H9 (cell line): ENCODE results near the gene OR2AE1. TPM values are rescaled to one million over a fixed set of nuclear protein-coding genes. Genes with fewer than 3 reads are reported as not detected.

Experiments
- DNase-seq: peaks from one replicate; pipeline ENCODE4 v3.0.0-alpha.2; 2017
- H2AFZ ChIP-seq: one replicate; pipeline ENCODE4 v1.6.1; 2013; ENCODE audit warnings: mild to moderate bottlenecking, low read length, control low read depth, moderate library complexity
- H2AK5ac ChIP-seq: 2 replicates; pipeline ENCODE4 v1.6.1; 2013; ENCODE audit warnings: low read length, control low read depth, mixed read lengths; ENCODE audit not compliant: insufficient read length
- H2BK120ac ChIP-seq: one replicate; pipeline ENCODE4 v1.6.1; 2013; ENCODE audit warnings: low read depth, mild to moderate bottlenecking, low read length, control low read depth, inconsistent platforms; ENCODE audit not compliant: poor library complexity, severe bottlenecking
- H2BK12ac ChIP-seq: 2 replicates; pipeline ENCODE4 v1.6.1; 2013; ENCODE audit warnings: low read length, control low read depth, mixed read lengths, low read depth; ENCODE audit not compliant: insufficient read length
- H2BK15ac ChIP-seq: 2 replicates; pipeline ENCODE4 v1.6.1; 2013; ENCODE audit warnings: low read depth, low read length, control low read depth
- H2BK20ac ChIP-seq: one replicate; pipeline ENCODE4 v1.6.1; 2013; ENCODE audit warnings: low read depth, mild to moderate bottlenecking, low read length, control low read depth, inconsistent platforms; ENCODE audit not compliant: poor library complexity, severe bottlenecking
- H2BK5ac ChIP-seq: 2 replicates; pipeline ENCODE4 v1.6.1; 2013; ENCODE audit warnings: low read length, control low read depth, mixed read lengths; ENCODE audit not compliant: insufficient read length
- H3K14ac ChIP-seq: 2 replicates; pipeline ENCODE4 v1.6.1; 2013; ENCODE audit warnings: low read length, control low read depth; ENCODE audit not compliant: insufficient read depth
- H3K18ac ChIP-seq: 2 replicates; pipeline ENCODE4 v1.6.1; 2013; ENCODE audit warnings: low read depth, mild to moderate bottlenecking, mixed read lengths, low read length, control low read depth; ENCODE audit not compliant: insufficient read length
- H3K23ac ChIP-seq: 2 replicates; pipeline ENCODE4 v1.6.1; 2013; ENCODE audit warnings: low read length, control low read depth, mixed read lengths, low read depth; ENCODE audit not compliant: insufficient read length
- H3K23me2 ChIP-seq: 2 replicates; pipeline ENCODE4 v1.6.1; 2013; ENCODE audit warnings: low read depth, mild to moderate bottlenecking, mixed read lengths, low read length, control low read depth; ENCODE audit not compliant: insufficient read length, poor library complexity, severe bottlenecking
- H3K27ac ChIP-seq: 2 replicates; pipeline ENCODE4 v1.5.1; 2013; ENCODE audit warnings: low read length, control low read depth, mixed read lengths, low read depth; ENCODE audit not compliant: insufficient read length
- H3K27me3 ChIP-seq: 2 replicates; pipeline ENCODE4 v1.6.1; 2013; ENCODE audit warnings: low read length, control low read depth, inconsistent platforms; ENCODE audit not compliant: insufficient read depth
- H3K4ac ChIP-seq: 2 replicates; pipeline ENCODE4 v1.6.1; 2013; ENCODE audit warnings: low read depth, mild to moderate bottlenecking, control low read depth, inconsistent platforms, low read length, moderate library complexity
- H3K4me1 ChIP-seq: 2 replicates; pipeline ENCODE4 v1.6.1; 2013; ENCODE audit warnings: low read length, control low read depth, inconsistent platforms; ENCODE audit not compliant: insufficient read depth
- H3K4me2 ChIP-seq: 2 replicates; pipeline ENCODE4 v1.6.1; 2013; ENCODE audit warnings: low read length, control low read depth, mixed read lengths; ENCODE audit not compliant: insufficient read length, insufficient read depth
- H3K56ac ChIP-seq: 2 replicates; pipeline ENCODE4 v1.6.1; 2013; ENCODE audit warnings: low read depth, mild to moderate bottlenecking, mixed read lengths, low read length, control low read depth; ENCODE audit not compliant: insufficient read length
- H3K79me1 ChIP-seq: 2 replicates; pipeline ENCODE4 v1.6.1; 2013; ENCODE audit warnings: low read depth, mild to moderate bottlenecking, moderate library complexity, low read length, control low read depth, inconsistent platforms; ENCODE audit not compliant: insufficient read depth, poor library complexity, severe bottlenecking
- H3K79me2 ChIP-seq: 2 replicates; pipeline ENCODE4 v1.6.1; 2013; ENCODE audit warnings: low read length, control low read depth, inconsistent platforms; ENCODE audit not compliant: insufficient read depth
- H3K9ac ChIP-seq: 2 replicates; pipeline ENCODE4 v1.6.1; 2013; ENCODE audit warnings: low read length, control low read depth, mixed read lengths; ENCODE audit not compliant: insufficient read length; ENCODE audit errors: extremely low read depth
- H3K9me3 ChIP-seq: one replicate; pipeline ENCODE4 v1.6.1; 2013; ENCODE audit warnings: low read depth, low read length, inconsistent platforms; ENCODE audit not compliant: control insufficient read depth
- H3T11ph ChIP-seq: one replicate; pipeline ENCODE4 v1.6.1; 2013; ENCODE audit warnings: mild to moderate bottlenecking, low read length, control low read depth, inconsistent platforms
- H4K20me1 ChIP-seq: one replicate; pipeline ENCODE4 v1.6.1; 2013; ENCODE audit not compliant: control insufficient read depth, insufficient read length, insufficient read depth
- H4K5ac ChIP-seq: 2 replicates; pipeline ENCODE4 v1.6.1; 2013; ENCODE audit warnings: low read depth, mild to moderate bottlenecking, mixed read lengths, low read length, control low read depth; ENCODE audit not compliant: insufficient read length
- H4K8ac ChIP-seq: replicated peaks from 2 replicates; pipeline ENCODE4 v1.6.1; 2013; ENCODE audit warnings: low read length, control low read depth, mixed read lengths, low read depth; ENCODE audit not compliant: insufficient read length
- H4K91ac ChIP-seq: 2 replicates; pipeline ENCODE4 v1.6.1; 2013; ENCODE audit warnings: low read depth, mild to moderate bottlenecking, moderate library complexity, mixed read lengths, low read length, control low read depth; ENCODE audit not compliant: insufficient read length
- H3K27ac Mint-ChIP-seq, 3 experiments: 2 replicates in 2 of 3; 3 replicates in 1 of 3; pipeline ENCODE4 v1.8.0; 2020 to 2021; ENCODE audit warnings: mixed read lengths in 3 of 3, mild to moderate bottlenecking in 1 of 3, moderate library complexity in 1 of 3
- H3K27me3 Mint-ChIP-seq: 2 replicates; pipeline ENCODE4 v1.8.0; 2021; ENCODE audit warnings: low read depth, mild to moderate bottlenecking, moderate library complexity, mixed read lengths
- H3K36me3 Mint-ChIP-seq, 3 experiments: 2 replicates in 2 of 3; 3 replicates in 1 of 3; pipeline ENCODE4 v1.8.0; 2020 to 2021; ENCODE audit warnings: low read depth in 3 of 3, mixed read lengths in 3 of 3; ENCODE audit not compliant: insufficient read depth in 1 of 3
- H3K4me1 Mint-ChIP-seq, 2 experiments: 2 replicates each; pipeline ENCODE4 v1.8.0; 2020; ENCODE audit warnings: mixed read lengths in 2 of 2
- H3K4me3 Mint-ChIP-seq, 2 experiments: 2 replicates in 1 of 2; 3 replicates in 1 of 2; pipeline ENCODE4 v1.8.0; 2020 to 2021; ENCODE audit warnings: mild to moderate bottlenecking in 2 of 2, mixed read lengths in 2 of 2, moderate library complexity in 1 of 2
- H3K9me3 Mint-ChIP-seq, 2 experiments: 2 replicates in 1 of 2; 3 replicates in 1 of 2; pipeline ENCODE4 v1.8.0; 2020; ENCODE audit warnings: mild to moderate bottlenecking in 2 of 2, mixed read lengths in 2 of 2, moderate library complexity in 1 of 2
- WGBS: extraction: QIAGEN DNeasy Blood & Tissue Kit; methylation state at CpG from one replicate; pipeline ENCODE4 v1.1.7; 2013; ENCODE audit warnings: missing lambda C conversion rate, low lambda C conversion rate, mixed read lengths; ENCODE audit not compliant: insufficient read length; ENCODE audit errors: extremely low coverage; 5-methylcytosine and 5-hydroxymethylcytosine counted together
- total RNA-seq: library from RNA; stranded (reverse); gene quantifications from 2 replicates; pipeline ENCODE4 v1.2.1, GENCODE V29; 2021
- TF ChIP-seq, protein P1 (sequence below): fragments of 200-600 bp; sonication (generic); conservative IDR thresholded peaks from 3 replicates; pipeline ENCODE4 v1.8.0; 2021; ENCODE audit warnings: antibody characterized with exemption, mild to moderate bottlenecking

Gene OR2AE1
- total RNA-seq, 1 experiment from 2014 or later: not detected

DNA sequence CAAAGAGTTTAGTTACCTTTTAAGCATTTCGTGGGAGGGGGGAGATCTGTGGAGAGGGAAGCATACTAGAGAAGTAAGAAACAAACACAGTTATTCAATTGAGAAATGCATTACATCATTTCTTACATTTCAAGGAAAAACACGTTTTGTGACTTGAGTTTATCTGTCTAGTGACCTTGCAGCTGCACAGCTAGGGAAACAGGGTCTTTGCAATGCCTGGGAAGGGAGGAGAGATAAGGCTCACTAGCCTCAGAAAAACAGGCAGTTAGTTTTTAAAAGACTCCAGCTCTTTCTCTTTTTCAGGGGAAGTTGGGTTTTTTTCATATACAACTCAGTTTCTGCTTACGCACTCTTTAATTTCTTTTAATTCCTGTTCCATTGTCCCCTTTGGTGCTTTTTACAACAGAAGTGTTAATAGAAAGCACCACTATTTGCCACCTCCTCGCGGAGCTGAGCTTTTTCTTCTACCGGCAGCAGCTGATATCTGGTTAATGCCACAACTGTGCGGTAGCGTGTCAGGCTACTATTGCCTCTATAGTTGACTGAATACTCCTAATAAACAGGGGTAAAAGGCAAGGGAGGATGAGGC is 43.5 kb downstream of the OR2AE1 start:
- Histone ChIP-seq H3K23me2 (no peaks in the 10 kb centered on the region), H3K14ac (no peak overlapping the region), H4K8ac (no peak overlapping the region), H2AK5ac (no peak overlapping the region), H4K5ac (no peak overlapping the region), H3K79me2 (no peaks in the 10 kb centered on the region), H4K20me1 (no peaks in the 10 kb centered on the region), H4K91ac (no peak overlapping the region), H2BK15ac (no peak overlapping the region), H2BK12ac (no peak overlapping the region), H3K27me3 (no peaks in the 10 kb centered on the region), H3T11ph (no peak overlapping the region), H3K4me2 (no peak overlapping the region), H2BK5ac (no peak overlapping the region), H2BK20ac (no peak overlapping the region), H3K56ac (no peak overlapping the region), H3K23ac (no peak overlapping the region), H3K27ac (no peak overlapping the region), H3K9ac (no peak overlapping the region), H2AFZ (no peak overlapping the region), H3K18ac (no peak overlapping the region), H3K9me3 (no peaks in the 10 kb centered on the region), H3K4me1 (0 out of 2 replicates have a peak, but pooled peaks cover 3% of the 10 kb centered on the region), H2BK120ac (no peak overlapping the region), H3K79me1 (no peaks in the 10 kb centered on the region), H3K4ac (no peak overlapping the region)
- no CpG with 5 or more reads among the region's 8 CpGs for WGBS
- Mint-ChIP-seq H3K9me3 (no peaks in the 10 kb centered on the region), H3K36me3 (no peaks in the 10 kb centered on the region), H3K4me3 (no peak overlapping the region), H3K27ac (no peak overlapping the region), H3K4me1 (peaks cover 9 to 21% of the 10 kb centered on the region in 2 experiments), H3K27me3 (peaks cover 3% of the 10 kb centered on the region; the same call in 1 of the 2 replicates)
- no peak for DNase-seq
- TF ChIP-seq, protein P1, sequence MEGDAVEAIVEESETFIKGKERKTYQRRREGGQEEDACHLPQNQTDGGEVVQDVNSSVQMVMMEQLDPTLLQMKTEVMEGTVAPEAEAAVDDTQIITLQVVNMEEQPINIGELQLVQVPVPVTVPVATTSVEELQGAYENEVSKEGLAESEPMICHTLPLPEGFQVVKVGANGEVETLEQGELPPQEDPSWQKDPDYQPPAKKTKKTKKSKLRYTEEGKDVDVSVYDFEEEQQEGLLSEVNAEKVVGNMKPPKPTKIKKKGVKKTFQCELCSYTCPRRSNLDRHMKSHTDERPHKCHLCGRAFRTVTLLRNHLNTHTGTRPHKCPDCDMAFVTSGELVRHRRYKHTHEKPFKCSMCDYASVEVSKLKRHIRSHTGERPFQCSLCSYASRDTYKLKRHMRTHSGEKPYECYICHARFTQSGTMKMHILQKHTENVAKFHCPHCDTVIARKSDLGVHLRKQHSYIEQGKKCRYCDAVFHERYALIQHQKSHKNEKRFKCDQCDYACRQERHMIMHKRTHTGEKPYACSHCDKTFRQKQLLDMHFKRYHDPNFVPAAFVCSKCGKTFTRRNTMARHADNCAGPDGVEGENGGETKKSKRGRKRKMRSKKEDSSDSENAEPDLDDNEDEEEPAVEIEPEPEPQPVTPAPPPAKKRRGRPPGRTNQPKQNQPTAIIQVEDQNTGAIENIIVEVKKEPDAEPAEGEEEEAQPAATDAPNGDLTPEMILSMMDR: no peak
